ENCODE data around the gene SLC2A1.
A peak's percentile ranks its signal among the peaks of the same experiment; 100 is the strongest.

- TF ChIP-seq POLR2A (IDR thresholded peaks at IDR 0.05) (peak in 1 of 4 donors; percentile 22), CTCF (IDR thresholded peaks at IDR 0.05) (no peak), POLR2AphosphoS5 (IDR thresholded peaks at IDR 0.05) (peak; percentile 15 to 37), EP300 (IDR thresholded peaks at IDR 0.05) (no peak)
Measured at GRCh38 chr1:42943166-42943565, 15.5 kb downstream of the SLC2A1 start.
